HG02870 (cell line): ENCODE data around the gene PRIMA1.

ENCODE experiments used
- ATAC-seq: cut with Tn5 transposase; IDR thresholded peaks from one replicate; pipeline ENCODE4 v1.9.1; 2021; ENCODE audit warnings: mild to moderate bottlenecking, moderate library complexity; ENCODE audit not compliant: unreplicated experiment

The PRIMA1 gene

DNA sequence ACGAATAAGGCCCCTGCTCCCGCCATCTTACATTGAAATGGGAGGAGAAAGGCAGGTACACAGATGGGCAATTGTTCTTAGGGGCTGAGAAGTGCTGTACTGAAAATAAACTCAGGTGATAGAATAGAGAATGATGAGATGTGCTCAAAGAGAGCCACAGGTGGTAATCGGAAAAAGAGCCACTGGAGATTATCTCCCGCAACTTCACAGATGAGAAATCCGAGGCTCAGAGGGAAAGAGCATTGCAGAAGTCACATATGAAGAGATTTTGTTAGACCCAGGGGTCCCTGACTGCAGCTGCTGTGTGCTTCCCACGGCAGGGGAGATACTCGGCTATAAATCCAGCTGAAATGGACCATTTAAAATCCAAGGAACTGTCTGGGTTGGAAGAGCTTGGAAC is 73.7 kb downstream of the PRIMA1 start:
- no peak for ATAC-seq

DNA sequence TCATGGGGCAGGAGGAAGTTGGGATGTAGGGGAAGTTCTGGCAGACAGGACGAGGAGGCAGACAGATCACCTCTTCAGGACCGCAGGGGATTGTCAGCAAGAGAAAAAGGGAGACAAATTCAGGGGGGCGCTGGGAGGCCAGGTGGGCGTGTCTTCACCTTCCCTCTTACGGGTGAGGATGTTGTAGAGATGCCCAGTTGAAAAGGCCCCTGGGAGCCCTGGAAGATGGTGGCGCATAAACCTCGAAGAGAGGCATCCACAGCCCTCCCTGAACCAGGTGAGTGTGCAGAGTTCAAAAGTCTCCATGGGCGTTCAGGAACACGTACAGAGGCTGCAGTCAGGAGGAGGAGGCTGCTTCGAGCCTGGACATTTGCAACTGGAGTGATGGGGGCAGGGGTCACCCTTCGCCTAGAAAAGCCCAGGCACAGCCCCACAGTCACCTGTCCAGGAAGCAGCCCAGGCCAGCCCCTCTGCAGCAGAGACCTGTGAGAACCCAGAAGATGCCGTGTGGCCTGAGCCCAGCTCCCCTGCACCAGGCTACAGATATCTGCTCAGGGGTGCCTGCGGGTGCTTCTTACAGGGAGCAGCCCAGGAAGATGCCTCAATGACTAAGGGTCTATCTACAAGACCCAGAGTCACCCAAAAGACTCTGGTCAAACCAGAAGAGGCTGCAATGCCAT is 74.4 kb downstream of the PRIMA1 start:
- ATAC-seq, result no peak

DNA sequence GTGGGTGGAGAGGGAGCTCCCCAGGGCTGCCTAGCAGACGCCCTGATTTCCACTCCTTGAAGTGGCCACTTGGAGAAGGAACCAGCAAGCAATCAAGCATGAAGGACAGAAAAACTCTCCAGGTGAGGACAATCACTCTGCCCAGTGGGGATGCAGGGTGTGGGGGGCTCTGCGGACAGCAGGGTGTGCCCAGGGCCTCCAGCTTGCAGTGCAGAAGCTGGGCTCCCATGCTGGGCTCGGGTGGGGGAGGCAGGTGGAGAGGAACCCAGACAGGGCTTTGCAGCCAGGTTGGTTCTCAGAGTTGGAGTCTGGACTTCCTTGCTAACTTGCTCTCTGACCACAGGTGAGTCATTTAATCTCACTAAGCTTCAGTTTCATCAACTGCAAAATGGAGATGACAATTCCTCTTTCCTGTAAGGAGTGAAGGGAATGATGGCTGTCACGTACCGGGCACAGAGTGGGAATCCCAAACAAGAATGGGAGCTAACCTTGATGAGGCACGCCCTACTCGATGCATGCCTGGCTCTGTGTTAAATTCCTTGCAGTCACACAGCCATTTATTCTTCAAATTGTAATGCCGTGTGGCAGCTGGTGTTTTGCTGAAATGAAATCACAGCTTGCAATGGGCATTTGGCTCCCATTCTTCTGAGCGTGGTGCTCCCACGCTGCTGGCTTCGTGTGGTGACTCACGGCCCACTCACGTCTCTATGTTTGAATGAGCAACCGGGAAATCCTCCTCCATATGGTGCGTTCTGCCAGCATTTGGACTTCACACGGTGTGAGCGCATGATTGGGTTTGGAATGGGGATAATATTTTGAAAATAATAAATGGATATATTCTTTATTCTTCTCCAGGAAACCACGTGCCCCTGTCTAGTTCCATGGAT is 75.2 kb downstream of the PRIMA1 start:
- ATAC-seq, result no peak

DNA sequence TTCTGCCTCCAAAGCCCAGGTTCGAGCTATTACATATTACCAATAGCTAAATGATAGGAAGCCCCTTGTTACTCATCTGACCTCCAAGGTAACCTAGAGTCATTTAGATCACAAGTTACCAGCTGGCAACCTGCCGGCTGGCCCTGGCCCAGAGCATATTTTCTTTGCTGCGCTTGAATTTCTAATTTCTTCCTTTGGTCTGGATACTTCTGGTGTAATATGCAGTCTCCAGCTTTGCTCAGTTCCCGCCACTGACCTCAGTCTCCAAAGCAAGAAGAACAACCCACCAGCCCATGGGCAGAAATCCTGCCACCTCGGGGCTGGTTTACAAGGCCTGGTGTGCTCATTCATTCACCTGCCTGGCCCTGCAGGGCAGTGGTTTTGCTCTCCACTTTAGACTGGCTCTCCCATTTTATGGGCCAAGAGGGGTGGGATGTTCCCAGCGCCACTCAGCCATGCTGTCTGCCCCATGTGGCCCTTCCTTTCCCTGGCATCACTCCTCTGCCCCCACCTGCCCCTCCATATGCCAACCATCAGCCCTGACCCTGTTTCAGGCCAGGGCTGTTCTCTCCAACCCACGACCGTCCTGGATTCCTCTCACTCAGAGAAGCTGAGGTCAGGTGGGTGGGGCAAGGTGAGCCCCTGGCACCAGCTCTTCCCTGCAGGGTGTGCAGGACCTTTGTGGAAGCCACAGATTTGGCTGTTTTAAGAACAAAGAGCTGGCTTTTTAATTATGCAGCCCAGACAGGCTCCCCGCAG is 76.0 kb downstream of the PRIMA1 start:
- no peak for ATAC-seq

DNA sequence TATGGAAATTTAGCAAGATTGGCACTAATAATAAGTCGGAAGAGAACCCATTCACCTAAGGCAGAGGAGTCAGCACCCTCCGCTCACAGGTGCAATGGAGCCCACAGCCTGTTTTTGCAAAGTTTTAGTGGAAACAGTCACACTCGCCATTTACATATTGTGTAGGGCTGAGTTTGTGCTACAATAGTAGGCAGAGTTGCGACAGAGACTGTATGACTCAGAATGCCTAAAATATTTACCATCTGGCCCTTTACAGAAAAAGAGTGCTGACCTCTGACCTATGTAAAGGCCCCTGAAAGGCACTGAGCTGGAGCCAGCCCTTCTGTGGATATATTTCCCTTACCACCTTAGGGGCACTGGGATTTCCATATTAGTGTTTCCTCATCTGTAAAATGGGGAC is 79.0 kb downstream of the PRIMA1 start:
- no peak for ATAC-seq

DNA sequence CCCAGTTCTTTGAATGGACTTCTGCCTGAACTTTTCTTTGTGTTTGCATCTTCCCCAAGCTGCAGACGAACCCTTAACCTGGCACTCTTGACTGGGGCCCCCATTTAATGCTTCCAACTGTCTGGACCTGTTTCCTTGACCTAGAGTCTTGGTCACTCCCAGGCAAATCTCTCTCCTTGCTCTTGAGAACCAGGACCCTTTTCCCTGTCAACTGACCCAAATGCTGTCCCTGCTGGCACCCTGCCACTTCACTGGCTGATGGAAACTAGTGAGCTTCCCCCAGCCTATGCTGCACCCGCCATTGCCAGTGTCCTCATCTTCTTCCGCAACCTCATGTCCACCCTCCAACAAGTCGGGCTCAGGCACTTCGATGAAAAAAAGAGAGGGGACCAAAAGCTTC is 79.5 kb downstream of the PRIMA1 start:
- no peak for ATAC-seq

DNA sequence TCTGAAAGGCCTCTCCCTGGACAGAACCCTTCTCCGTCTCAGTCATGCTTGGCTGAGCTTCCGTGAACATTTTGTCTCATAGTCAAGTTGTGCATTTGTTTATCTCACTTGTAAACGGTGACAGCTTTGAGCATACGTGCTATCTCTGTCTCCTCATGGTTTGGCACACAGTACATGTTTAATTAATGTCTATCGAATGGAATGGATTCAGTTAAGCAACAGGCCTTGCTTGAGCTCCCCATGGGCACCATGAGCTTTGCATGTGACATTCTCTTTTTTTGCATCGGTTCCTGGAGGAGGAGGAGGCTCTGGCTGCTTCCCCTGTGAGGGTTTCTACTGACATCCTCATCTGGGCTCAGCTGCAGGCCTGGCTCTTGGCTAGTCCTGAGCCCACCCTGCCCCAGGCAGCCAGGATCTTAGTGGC is 80.0 kb downstream of the PRIMA1 start:
- no peak for ATAC-seq

DNA sequence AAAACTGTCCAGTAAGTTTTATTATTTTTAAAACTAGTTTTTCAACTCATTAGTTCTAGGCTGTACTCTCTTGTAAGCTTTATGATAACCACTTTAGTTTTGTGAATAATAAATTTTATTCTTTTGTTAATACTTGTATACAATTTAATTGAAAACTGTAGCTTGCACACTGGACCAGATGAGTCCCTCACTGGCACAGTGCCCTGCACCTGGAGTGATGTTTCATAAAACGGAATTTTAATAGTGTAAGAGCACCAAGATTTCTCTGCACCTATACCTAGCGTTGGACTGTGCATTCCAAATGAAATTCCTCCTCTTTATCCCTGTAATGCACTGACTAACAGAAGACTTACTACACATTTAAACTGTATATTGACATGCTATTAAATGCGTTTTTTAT is 80.8 kb downstream of the PRIMA1 start:
- no peak for ATAC-seq

DNA sequence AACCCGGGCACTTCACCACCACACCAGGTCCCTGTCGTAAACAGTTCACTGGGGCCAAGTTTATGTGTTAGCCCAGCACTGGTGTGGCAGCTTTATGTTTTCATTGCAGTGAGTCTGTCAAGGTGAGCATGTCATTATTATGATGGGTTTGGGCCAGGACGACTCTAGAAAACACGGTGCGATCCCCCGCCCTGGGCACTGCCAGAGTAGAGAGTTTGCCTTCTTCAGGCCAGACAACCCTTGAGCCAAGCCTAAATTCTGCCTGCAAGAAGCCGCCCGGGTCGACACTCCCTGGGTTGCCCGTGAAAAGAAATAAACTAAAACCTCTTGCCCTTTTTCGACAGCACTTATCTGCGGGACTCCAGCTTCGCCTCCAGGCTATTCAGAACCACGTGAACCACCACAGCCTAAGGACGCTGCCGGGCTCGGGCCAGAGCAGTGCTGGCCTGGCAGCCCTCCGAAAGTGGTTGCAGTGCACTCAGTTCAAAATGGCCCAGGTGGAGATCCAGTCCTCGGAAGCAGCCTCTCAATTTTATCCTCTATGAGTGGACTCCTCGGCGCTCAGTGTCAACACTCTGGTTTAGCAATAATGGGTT is 81.8 kb downstream of the PRIMA1 start:
- no peak for ATAC-seq

DNA sequence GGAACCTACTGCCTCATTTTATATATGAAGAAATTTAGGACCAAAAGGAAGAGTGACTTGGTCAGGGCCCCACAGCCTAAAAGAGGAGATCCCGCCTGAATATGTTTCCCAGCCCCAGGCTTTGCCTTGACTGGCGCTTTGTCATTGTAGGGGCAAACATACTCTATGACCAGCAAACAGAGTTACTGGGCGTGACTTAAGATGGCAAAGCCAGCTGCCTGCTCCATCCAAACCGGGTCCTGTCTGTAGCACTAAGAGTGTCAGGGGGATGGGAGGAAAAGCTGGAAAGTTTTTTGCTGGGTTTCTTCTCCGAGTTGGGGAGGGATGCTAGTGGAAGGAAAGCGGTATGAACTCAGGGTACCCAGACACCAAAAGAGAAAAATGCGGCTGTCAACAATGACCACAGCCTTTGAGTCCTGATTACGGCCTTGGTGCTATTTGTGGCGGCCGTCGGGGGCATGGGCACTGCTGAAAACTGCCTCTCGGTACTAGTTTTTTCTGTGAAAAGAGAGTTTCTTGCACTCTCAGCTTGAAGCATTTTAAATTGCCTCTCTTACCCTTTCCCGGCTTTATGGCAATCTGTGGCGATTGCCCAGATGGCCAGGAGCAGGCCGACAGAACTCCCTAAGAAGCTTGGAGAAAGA is 82.7 kb downstream of the PRIMA1 start:
- ATAC-seq, result no peak

DNA sequence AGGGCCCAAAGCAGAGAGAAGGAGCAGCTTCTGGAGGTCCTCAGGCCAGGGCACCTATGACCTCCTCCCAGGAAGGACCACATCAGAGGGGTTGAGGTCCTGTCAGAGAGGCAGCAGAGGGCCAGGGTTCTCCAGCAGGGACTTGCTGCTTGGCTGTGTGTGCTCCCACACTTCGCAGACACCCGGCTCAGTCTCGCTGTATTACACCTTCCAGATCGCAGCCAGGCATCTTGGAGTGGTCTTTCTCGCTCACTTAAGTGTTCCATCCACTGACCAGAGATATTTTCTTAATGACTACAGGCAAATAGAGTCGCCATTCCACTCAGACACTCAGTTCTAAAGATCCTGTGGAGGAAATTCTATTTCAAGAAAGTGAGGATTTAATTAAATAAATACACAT is 84.3 kb downstream of the PRIMA1 start:
- no peak for ATAC-seq

DNA sequence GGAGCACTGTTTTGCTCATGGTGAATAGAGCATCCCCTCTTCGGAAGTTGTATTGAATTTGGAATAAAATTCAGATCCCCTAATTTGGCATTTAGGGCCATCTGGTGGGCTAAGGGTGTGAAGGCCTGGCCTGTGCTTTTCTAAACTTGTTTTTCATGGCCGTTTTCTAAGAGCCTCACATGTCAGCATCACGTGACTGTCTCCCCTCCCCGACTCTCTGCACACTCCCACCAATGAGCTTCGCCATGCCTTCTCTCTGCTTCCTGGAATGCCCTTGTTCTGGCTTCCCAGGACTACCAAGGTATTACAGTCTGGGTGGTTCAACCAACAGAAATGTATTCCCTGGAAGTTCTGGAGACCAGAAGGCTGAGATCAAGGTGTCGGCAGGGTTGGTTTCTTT is 85.3 kb downstream of the PRIMA1 start:
- no peak for ATAC-seq

DNA sequence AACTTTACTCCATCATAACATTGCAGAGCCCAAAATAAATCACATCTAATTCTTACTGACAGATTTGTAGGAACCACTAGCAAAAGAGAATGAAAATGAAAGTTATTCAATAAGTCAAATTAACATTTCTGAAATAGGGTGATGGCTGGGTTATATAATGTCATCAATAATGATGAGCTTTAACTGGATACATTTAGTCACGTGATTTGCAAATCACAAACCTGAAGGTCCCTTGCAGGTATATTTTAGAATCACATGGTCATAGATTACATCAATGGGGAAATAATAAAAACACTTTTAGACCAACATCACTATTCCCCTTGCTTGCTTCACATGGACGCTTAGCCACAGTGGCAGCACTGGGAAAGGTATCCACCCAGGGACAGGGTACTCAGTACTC is 86.7 kb downstream of the PRIMA1 start:
- ATAC-seq, result no peak

DNA sequence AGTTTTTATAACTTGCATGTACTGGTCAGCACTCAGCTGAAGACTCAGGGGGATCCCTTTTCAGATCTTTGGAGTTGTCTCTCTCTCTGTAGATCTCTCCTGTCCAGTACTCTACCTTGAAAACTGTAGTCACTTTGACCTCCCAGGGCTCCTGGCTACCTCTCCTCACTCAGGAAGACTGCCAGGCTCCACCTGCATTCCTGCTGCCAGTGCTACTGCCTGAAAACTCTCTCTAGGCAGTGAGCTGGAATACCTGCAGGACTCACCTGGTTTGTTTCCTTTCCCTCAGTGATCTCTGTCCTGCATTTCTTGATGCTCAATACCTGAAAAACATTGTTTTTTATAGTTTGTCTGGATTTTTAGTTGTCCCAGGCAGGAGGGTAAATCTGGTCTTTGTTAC is 87.4 kb downstream of the PRIMA1 start:
- ATAC-seq, result no peak

DNA sequence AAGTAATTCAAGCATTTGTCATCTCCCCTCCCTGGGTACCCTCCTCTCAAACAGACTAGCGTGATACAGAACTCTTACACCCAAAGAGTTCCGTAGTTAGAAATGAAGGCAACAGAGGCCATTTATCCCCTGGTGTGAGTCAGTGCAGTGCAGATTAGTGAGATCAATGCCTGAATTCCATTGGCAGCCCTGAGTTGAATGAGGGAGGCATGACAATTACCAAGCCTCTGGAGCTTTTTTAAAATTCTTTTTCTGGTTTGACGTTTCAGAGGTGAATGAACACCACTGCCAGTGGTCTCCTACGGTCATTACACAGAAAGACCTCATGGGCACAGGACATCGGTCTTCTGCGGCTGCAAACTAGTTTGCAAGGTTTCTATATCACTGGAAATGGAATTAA is 94.4 kb downstream of the PRIMA1 start:
- no peak for ATAC-seq

DNA sequence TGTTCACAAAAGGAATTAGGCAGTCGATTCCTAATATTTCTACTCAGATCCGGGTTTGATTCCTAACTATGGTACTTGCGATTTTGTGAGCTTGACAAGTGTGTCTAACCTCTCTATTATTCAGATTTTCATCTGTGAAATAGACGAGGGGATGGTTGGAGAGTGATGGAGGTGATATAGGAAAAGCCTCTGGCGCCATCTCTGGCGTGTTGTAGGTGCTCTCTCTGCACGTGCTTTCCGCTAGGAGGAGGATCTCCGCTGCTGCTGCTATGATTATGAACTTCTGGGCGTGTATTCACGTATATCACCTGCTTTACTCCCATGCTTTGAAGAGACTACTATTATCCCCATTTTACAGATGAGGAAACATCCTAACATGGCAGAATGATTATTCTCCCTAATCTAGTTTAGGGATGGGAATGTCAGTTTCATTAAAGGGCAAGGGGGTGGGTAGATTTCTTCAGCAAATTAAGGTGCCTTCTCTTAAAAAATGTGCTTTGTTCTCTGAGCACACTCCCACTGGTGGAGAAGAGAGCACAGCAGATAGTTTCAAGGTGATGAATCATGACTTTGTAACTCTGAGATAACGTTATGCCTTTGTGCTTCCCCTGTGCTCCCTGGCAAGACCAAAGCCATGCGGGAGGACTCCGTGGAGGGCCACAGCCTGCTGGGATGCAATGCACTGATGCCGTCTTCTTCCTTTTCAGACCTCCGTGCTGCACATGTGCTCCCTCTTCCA is 97.1 kb downstream of the PRIMA1 start:
- no peak for ATAC-seq

DNA sequence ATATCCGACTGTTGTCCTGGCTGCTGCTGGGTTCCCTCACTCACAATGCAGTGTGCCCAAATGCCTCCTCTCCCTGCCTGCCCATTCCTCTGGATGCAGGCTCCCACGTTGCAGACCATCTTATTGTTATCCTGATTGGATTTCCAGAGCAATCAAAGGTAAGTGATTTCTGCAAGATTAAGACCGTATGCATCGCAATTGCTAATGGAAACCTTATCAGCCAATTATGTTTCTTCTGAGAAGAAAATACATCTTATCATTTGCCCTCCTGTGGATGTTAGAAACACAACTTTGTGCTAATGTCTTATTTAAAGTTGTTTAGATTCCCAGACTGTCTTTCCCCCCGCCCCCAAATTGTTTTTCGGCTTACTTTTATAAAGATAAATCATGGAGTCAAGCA is 98.1 kb downstream of the PRIMA1 start:
- ATAC-seq, result no peak

DNA sequence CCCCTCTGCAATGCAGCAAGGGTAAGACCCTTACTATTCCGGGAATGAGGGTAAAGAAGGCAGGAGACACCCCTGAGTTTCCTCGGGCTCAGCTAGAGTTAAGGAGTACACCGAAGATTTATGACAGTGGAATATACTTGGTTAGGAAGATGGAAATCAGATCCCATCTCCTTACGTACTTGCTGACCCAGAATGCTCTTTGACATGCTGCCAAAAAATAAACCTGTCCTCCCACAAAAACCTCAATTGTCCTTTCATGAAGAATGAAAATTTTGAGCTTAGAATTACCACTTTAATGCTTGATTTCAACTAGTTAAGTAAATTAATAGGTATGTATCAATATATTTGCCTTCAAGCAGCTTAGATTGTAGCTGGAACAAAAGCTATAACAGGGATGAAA is 99.5 kb downstream of the PRIMA1 start:
- no peak for ATAC-seq

DNA sequence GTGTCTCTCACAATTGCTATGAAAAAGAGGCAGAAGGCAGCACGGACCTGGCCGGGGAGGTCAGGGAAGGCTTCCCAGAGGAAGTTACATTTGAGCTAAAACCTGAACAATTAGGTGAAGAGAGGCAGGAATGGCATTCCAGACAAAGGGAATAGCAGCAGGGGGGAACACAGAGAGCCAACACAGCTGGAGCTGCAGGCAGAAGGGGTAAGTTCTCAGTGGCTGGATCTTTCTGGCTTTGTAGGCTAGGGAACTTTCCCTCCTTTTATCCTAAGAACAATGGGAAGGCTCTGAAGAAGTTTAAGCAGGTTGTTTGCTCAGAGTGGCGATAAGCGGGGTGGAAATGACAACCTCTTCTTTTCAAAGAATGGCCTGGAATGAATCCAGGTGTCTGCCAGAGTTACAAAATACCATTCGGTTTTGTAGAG is 100.0 kb downstream of the PRIMA1 start:
- ATAC-seq, result no peak

DNA sequence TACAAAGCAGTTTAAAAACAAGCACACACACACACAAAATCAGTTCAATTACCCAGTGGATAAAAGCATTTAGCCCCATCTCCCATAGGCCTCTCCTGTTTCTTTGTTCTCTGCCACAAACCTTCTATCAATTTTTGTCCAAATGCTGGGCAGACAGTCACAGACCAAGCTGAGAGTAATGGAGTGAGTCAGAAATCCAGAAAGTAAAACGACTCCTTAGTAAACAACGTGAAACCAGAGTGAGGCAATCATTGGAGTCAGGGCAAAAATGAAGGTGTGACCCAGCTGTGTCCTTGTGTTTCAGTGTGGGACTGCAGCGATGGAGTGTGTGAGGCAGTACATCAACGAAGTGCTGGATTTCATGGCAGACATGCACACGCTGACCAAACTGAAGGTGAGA is 102.0 kb downstream of the PRIMA1 start:
- ATAC-seq, result no peak
